Subcutaneous abdominal adipose tissue (tissue), 5 donors: Measurements from ENCODE around the gene SNAPC5.
"Not testable (repeated sequence)": the region's sequence is repeated elsewhere in the genome, so short reads cannot be mapped to it uniquely, and the experiment has no call there.

Experiments
- H3K27ac ChIP-seq: one replicate; pipeline ENCODE4 v1.7.0; 2013; ENCODE audit warnings: low read depth, mild to moderate bottlenecking, inconsistent platforms, low read length, moderate library complexity
- H3K27me3 ChIP-seq, 5 donors: one replicate each; pipeline ENCODE4 v1.7.0; 2013; ENCODE audit warnings: low read length in 5 of 5, inconsistent platforms in 1 of 5; ENCODE audit not compliant: control insufficient read depth in 5 of 5, insufficient read depth in 4 of 5
- H3K36me3 ChIP-seq, 5 donors: one replicate each; pipeline ENCODE4 v1.7.0; 2013; ENCODE audit warnings: low read length in 5 of 5; ENCODE audit not compliant: control insufficient read depth in 5 of 5, insufficient read depth in 5 of 5
- H3K4me1 ChIP-seq, 5 donors: one replicate each; pipeline ENCODE4 v1.7.0; 2013; ENCODE audit warnings: low read length in 5 of 5, mild to moderate bottlenecking in 3 of 5, moderate library complexity in 1 of 5; ENCODE audit not compliant: control insufficient read depth in 5 of 5, insufficient read depth in 5 of 5
- H3K4me3 ChIP-seq, 5 donors: one replicate each; pipeline ENCODE4 v1.7.0; 2013; ENCODE audit warnings: low read length in 5 of 5, low read depth in 1 of 5
- H3K9ac ChIP-seq, 5 donors: one replicate each; pipeline ENCODE4 v1.7.0; 2013; ENCODE audit warnings: low read length in 5 of 5, mild to moderate bottlenecking in 4 of 5, moderate library complexity in 3 of 5
- H3K9me3 ChIP-seq, 5 donors: one replicate each; pipeline ENCODE4 v1.7.0; 2013; ENCODE audit warnings: low read length in 5 of 5; ENCODE audit not compliant: control insufficient read depth in 5 of 5
- donor health status: healthy.
- donor health status: healthy.
- donor health status: healthy.
- donor health status: healthy.
- donor health status: healthy.

Gene SNAPC5

GRCh38 chr15:66477011-66477410 lies 20.6 kb downstream of the SNAPC5 start:
- Histone ChIP-seq H3K9me3 (no peaks in the 10 kb centered on the region), H3K4me1 (peaks cover 0 to 10% (median 9%) of the 10 kb centered on the region in 5 donors), H3K27ac (no peak overlapping the region), H3K9ac (peak overlapping the region in 1 of 5 donors; percentile 9), H3K27me3 (no peaks in the 10 kb centered on the region), H3K36me3 (peaks cover 2 to 24% (median 10%) of the 10 kb centered on the region in 5 donors), H3K4me3 (no peak overlapping the region)

GRCh38 chr15:66476535-66476934 lies 21.0 kb downstream of the SNAPC5 start:
- H3K27ac ChIP-seq = no peak overlapping the region
- H3K4me1 ChIP-seq = peaks cover 0 to 10% (median 9%) of the 10 kb centered on the region in 5 donors
- H3K4me3 ChIP-seq = no peak overlapping the region

GRCh38 chr15:66474963-66475362 lies 22.6 kb downstream of the SNAPC5 start:
- Histone ChIP-seq H3K4me1 (peaks cover 0 to 10% (median 9%) of the 10 kb centered on the region in 5 donors), H3K36me3 (peaks cover 0 to 20% (median 3%) of the 10 kb centered on the region in 5 donors), H3K27ac (no peak overlapping the region), H3K4me3 (no peak overlapping the region), H3K9ac (no peak overlapping the region), H3K27me3 (no peaks in the 10 kb centered on the region), H3K9me3 (no peaks in the 10 kb centered on the region)

More at GRCh38 chr15:66476535-66476934, 21.0 kb downstream of the SNAPC5 start:
- Histone ChIP-seq H3K27me3 (no peaks in the 10 kb centered on the region), H3K36me3 (peaks cover 2 to 20% (median 5%) of the 10 kb centered on the region in 5 donors), H3K9me3 (no peaks in the 10 kb centered on the region), H3K9ac (no peak overlapping the region)

- Histone ChIP-seq H3K9ac (no peak overlapping the region), H3K27me3 (no peaks in the 10 kb centered on the region), H3K4me3 (no peak overlapping the region), H3K4me1 (peaks cover 0 to 10% (median 9%) of the 10 kb centered on the region in 5 donors), H3K36me3 (peaks cover 0 to 20% (median 3%) of the 10 kb centered on the region in 5 donors), H3K27ac (no peak overlapping the region), H3K9me3 (no peaks in the 10 kb centered on the region)
These were observed 23.4 kb downstream of the SNAPC5 start for GRCh38 chr15:66474135-66474534.

- H3K9me3 ChIP-seq = no peaks in the 10 kb centered on the region
- no peak overlapping the region for H3K4me3 ChIP-seq
- no peaks in the 10 kb centered on the region for H3K27me3 ChIP-seq
- H3K36me3 ChIP-seq = peaks cover 0 to 15% (median 2%) of the 10 kb centered on the region in 5 donors
- no peak overlapping the region for H3K27ac ChIP-seq
- peaks cover 0 to 10% (median 9%) of the 10 kb centered on the region in 5 donors for H3K4me1 ChIP-seq
- H3K9ac ChIP-seq = no peak overlapping the region
These were observed 25.2 kb downstream of the SNAPC5 start for GRCh38 chr15:66472176-66472999.

- not testable (repeated sequence) for H3K4me3 ChIP-seq, H3K27ac ChIP-seq, H3K9me3 ChIP-seq, H3K27me3 ChIP-seq, H3K9ac ChIP-seq
- Histone ChIP-seq H3K4me1 (peaks cover 0 to 10% (median 9%) of the 10 kb centered on the region in 5 donors), H3K36me3 (peaks cover 0 to 13% (median 2%) of the 10 kb centered on the region in 5 donors)
These were observed 26.7 kb downstream of the SNAPC5 start for GRCh38 chr15:66470825-66471224.

GRCh38 chr15:66467162-66468040 lies 30.2 kb downstream of the SNAPC5 start:
- not testable (repeated sequence) for H3K27ac ChIP-seq, H3K4me3 ChIP-seq, H3K9me3 ChIP-seq, H3K9ac ChIP-seq, H3K4me1 ChIP-seq, H3K27me3 ChIP-seq
- H3K36me3 ChIP-seq = peaks cover 0 to 17% (median 5%) of the 10 kb centered on the region in 5 donors

GRCh38 chr15:66465294-66465693 lies 32.3 kb downstream of the SNAPC5 start:
- not testable (repeated sequence) for H3K9ac ChIP-seq, H3K27me3 ChIP-seq, H3K9me3 ChIP-seq, H3K27ac ChIP-seq, H3K4me1 ChIP-seq, H3K4me3 ChIP-seq
- H3K36me3 ChIP-seq = peaks cover under 1 to 21% (median 8%) of the 10 kb centered on the region in 5 donors

GRCh38 chr15:66462627-66463026 lies 34.9 kb downstream of the SNAPC5 start:
- no peak overlapping the region for H3K4me3 ChIP-seq
- H3K9me3 ChIP-seq = no peaks in the 10 kb centered on the region
- H3K27ac ChIP-seq = no peak overlapping the region
- H3K36me3 ChIP-seq = peaks cover 2 to 25% (median 8%) of the 10 kb centered on the region in 5 donors
- no peaks in the 10 kb centered on the region for H3K27me3 ChIP-seq
- peak overlapping the region in 1 of 5 donors; percentile 25 for H3K9ac ChIP-seq
- H3K4me1 ChIP-seq = no peaks in the 10 kb centered on the region

GRCh38 chr15:66461917-66462316 lies 35.6 kb downstream of the SNAPC5 start:
- Histone ChIP-seq H3K9me3 (no peaks in the 10 kb centered on the region), H3K4me1 (no peaks in the 10 kb centered on the region), H3K36me3 (peaks cover 2 to 25% (median 8%) of the 10 kb centered on the region in 5 donors), H3K9ac (no peak overlapping the region), H3K4me3 (no peak overlapping the region), H3K27ac (no peak overlapping the region), H3K27me3 (no peaks in the 10 kb centered on the region)
